Parathyroid adenoma (tissue), 2 donors: Measurements from ENCODE around the gene CFAP77.

Source experiments
- H2AFZ ChIP-seq: fragments of 300-600 bp; sonication (generic); one replicate; pipeline ENCODE4 v1.7.0; 2017; ENCODE audit warnings: antibody characterized with exemption, mild to moderate bottlenecking
- H3K27ac ChIP-seq: fragments of 300-600 bp; sonication (generic); one replicate; pipeline ENCODE4 v1.7.0; 2017
- H3K27me3 ChIP-seq: fragments of 300-600 bp; sonication (generic); one replicate; pipeline ENCODE4 v1.7.0; 2017; ENCODE audit warnings: low read length; ENCODE audit not compliant: control insufficient read depth, insufficient read depth
- H3K36me3 ChIP-seq: fragments of 300-600 bp; sonication (generic); one replicate; pipeline ENCODE4 v1.7.0; 2017; ENCODE audit warnings: low read length; ENCODE audit not compliant: control insufficient read depth, insufficient read depth
- H3K4me1 ChIP-seq: fragments of 300-600 bp; sonication (generic); one replicate; pipeline ENCODE4 v1.7.0; 2017; ENCODE audit warnings: control low read depth
- H3K4me2 ChIP-seq: fragments of 300-600 bp; sonication (generic); one replicate; pipeline ENCODE4 v1.7.0; 2017; ENCODE audit warnings: low read length
- H3K4me3 ChIP-seq: fragments of 300-600 bp; sonication (generic); one replicate; pipeline ENCODE4 v1.7.0; 2017; ENCODE audit warnings: low read depth, low read length
- H3K79me2 ChIP-seq: fragments of 300-600 bp; sonication (generic); one replicate; pipeline ENCODE4 v1.7.0; 2017; ENCODE audit warnings: control low read depth
- H3K9ac ChIP-seq: fragments of 300-600 bp; sonication (generic); one replicate; pipeline ENCODE4 v1.7.0; 2017; ENCODE audit warnings: mild to moderate bottlenecking
- H3K9me3 ChIP-seq: fragments of 300-600 bp; sonication (generic); one replicate; pipeline ENCODE4 v1.7.0; 2017; ENCODE audit warnings: low read length; ENCODE audit not compliant: control insufficient read depth
- TF ChIP-seq, protein P1 (sequence below): fragments of 300-600 bp; sonication (generic); IDR thresholded peaks from one replicate; pipeline ENCODE4 v1.7.0; 2017; ENCODE audit warnings: antibody characterized with exemption, mild to moderate bottlenecking
- donor health status: primary hyperparathyroidism.

CFAP77 gene

DNA sequence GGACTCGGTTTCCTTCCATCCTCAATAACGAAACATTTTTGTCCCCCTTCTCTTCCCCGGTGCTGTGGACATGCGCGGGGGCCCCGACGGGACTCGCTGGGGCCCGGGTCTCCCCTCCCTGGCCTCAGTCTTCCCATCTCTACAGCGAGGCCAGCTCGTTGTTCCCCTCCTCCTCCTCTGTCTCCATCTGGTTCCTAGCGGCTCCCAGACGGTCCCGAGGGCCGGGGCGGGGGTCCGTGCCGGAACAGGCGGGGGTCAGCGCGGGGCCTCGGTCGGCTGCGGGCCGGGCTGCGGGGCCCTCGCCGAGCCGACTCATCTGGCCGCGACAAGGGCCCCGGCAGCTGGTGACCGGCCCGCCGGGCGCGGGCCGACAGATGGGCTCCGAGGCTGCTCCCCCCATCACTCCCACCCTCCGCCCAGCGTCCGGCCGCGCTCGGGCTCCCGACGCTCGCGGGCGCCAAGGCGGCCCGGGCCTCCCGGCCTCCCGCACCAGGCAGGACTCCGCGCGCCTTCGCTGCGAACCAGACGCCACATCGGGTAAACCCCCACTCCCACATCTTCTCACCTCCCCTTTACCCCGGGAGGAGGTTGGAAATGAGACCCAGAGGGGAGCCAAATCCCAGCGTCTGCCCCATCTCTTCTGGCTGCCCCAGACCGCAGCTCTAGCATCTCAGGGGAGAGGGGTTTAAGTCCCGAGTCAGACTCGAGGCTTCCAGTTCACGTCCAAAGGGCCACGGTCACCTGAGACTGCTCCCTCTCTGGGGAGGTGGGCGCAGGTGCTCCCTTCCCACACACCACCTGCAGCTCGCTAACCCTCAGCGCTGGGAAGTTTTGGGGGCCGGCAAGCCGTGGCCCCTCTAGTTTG lies 180.5 kb downstream of the CFAP77 start:
- no peaks in the 10 kb centered on the region for H3K4me1 ChIP-seq
- H3K79me2 ChIP-seq: no peaks in the 10 kb centered on the region
- peaks cover 6% of the 10 kb centered on the region for H3K27me3 ChIP-seq
- H3K27ac ChIP-seq: no peak overlapping the region
- H3K4me3 ChIP-seq: no peak overlapping the region
- H2AFZ ChIP-seq: no peak overlapping the region
- TF ChIP-seq, protein P1, sequence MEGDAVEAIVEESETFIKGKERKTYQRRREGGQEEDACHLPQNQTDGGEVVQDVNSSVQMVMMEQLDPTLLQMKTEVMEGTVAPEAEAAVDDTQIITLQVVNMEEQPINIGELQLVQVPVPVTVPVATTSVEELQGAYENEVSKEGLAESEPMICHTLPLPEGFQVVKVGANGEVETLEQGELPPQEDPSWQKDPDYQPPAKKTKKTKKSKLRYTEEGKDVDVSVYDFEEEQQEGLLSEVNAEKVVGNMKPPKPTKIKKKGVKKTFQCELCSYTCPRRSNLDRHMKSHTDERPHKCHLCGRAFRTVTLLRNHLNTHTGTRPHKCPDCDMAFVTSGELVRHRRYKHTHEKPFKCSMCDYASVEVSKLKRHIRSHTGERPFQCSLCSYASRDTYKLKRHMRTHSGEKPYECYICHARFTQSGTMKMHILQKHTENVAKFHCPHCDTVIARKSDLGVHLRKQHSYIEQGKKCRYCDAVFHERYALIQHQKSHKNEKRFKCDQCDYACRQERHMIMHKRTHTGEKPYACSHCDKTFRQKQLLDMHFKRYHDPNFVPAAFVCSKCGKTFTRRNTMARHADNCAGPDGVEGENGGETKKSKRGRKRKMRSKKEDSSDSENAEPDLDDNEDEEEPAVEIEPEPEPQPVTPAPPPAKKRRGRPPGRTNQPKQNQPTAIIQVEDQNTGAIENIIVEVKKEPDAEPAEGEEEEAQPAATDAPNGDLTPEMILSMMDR: no peak
- no peaks in the 10 kb centered on the region for H3K36me3 ChIP-seq
- no peaks in the 10 kb centered on the region for H3K9me3 ChIP-seq
- no peak overlapping the region for H3K4me2 ChIP-seq
- H3K9ac ChIP-seq: no peak overlapping the region

- H3K27me3 ChIP-seq: peaks cover 5% of the 10 kb centered on the region
- H3K9me3 ChIP-seq: no peaks in the 10 kb centered on the region
Observed at GRCh38 chr9:132591244-132591643, 181.2 kb downstream of the CFAP77 start.

DNA sequence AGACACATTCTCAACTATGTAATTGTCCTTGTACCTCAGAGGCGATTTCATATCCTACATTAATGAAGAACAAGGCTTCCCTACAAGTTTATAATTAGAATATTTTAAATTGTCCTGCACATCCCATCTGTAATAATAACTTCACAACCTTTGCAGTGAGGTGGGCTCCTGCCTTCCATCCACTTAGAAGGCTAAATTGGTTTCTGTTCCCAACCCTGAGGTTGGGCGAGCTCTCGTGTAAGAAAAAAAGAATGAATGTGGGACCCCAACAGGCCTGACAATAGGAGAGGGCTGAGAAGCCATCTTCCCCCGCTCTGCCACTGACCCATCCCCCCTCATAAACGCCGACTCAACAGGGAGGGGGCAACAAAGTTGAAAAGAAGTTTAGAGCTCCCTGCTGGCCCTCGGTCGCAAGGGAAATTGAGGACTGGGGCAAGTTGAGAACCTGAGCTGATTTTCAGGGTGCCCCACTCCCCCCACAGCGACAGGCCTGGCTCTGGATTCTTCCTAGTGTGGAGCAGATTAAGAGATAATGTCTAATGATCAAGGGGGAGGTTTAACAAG lies 181.8 kb downstream of the CFAP77 start:
- Histone ChIP-seq H3K27me3 (peaks cover 5% of the 10 kb centered on the region), H3K4me2 (no peak overlapping the region), H3K36me3 (no peaks in the 10 kb centered on the region), H3K4me1 (no peaks in the 10 kb centered on the region), H3K4me3 (no peak overlapping the region), H3K9me3 (no peaks in the 10 kb centered on the region), H3K9ac (no peak overlapping the region), H3K27ac (no peak overlapping the region), H3K79me2 (no peaks in the 10 kb centered on the region), H2AFZ (no peak overlapping the region)
- TF ChIP-seq, protein P1: no peak

More at GRCh38 chr9:132591244-132591643, 181.2 kb downstream of the CFAP77 start:
- TF ChIP-seq, protein P1: no peak
- Histone ChIP-seq H3K4me3 (no peak overlapping the region), H3K36me3 (no peaks in the 10 kb centered on the region), H3K4me2 (no peak overlapping the region), H3K9ac (no peak overlapping the region), H3K4me1 (no peaks in the 10 kb centered on the region), H2AFZ (no peak overlapping the region), H3K79me2 (no peaks in the 10 kb centered on the region), H3K27ac (no peak overlapping the region)

DNA sequence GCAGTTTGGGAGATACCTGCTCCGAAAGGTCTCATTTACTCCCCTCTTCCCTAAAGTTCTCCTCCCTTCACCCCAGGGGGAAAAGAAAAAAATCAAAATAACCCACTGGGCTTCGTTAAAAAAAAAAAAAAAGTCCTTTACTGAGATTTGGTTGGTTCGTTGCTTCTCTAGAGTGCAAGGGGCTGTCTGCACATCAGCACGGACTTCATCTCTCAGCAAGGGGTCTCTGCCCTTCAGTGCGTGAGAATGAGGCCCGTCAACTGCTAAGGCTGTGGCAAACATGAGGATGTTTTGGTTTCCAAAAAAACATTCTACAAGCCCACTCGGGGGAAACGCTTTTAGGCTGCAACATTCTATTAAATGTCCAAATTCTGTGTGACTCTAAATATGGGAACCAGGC lies 182.4 kb downstream of the CFAP77 start:
- TF ChIP-seq, protein P1: no peak
- H3K36me3 ChIP-seq: no peaks in the 10 kb centered on the region
- H3K4me2 ChIP-seq: no peak overlapping the region
- no peak overlapping the region for H3K27ac ChIP-seq
- H3K9me3 ChIP-seq: no peaks in the 10 kb centered on the region
- no peak overlapping the region for H2AFZ ChIP-seq
- peaks cover 4% of the 10 kb centered on the region for H3K27me3 ChIP-seq
- no peak overlapping the region for H3K4me3 ChIP-seq
- H3K79me2 ChIP-seq: no peaks in the 10 kb centered on the region
- H3K4me1 ChIP-seq: no peaks in the 10 kb centered on the region
- no peak overlapping the region for H3K9ac ChIP-seq
